NCI-H510A (cell line): Measurements from ENCODE around the gene CTPS1.

Experiments used
- DNase-seq: peaks from one replicate; lab custom pipeline; 2025; lab: John Stamatoyannopoulos, UW

The CTPS1 gene

GRCh38 chr1:40979241-40980067 is at the start of gene CTPS1:
CTPS1 (plus strand) TSS chr1:40979696; CDS start chr1:40983291, 3,595 bp downstream.
- peak; percentile 100 for DNase-seq

DNA sequence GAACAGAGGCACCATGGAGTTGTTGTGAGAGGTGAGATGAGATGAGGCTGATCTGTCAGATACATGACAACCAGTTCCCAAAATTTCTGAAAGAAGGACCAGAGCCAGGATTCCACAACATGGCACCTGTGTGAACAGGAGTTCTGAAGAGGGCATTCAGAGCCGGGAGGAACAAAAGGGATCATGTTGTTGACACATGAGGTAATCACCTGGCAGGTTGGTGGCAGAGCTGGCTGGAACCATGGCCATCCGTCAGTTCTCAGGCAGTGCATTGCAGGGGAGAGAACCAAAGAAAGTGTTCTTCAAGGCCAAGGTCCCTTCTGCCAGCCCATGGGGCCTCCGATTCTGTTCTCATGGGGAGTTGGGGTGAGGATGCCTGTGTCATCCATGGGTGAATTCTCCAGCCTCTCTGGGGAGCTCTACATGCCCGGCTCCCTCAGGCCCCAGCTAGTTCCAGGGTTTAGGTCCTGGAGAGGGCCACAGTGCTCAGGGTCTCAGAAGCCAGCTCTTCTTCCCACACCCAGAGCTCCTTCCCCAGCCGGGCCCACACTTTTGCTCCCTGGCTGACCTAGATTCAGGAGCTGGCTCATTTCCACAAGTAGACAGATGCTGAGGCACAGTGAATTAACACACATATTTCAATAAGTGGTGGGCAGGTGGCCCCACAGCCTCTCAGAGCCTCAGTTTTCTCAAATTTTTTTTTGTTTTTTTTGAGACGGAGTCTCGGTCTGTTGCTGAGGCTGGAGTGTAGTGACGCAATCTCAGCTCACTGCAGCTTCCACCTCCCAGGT is 49.1 kb upstream of the CTPS1 start:
- DNase-seq = peak; percentile 65

GRCh38 chr1:40931601-40932000 is 47.9 kb upstream of the CTPS1 start:
- no peak for DNase-seq

DNA sequence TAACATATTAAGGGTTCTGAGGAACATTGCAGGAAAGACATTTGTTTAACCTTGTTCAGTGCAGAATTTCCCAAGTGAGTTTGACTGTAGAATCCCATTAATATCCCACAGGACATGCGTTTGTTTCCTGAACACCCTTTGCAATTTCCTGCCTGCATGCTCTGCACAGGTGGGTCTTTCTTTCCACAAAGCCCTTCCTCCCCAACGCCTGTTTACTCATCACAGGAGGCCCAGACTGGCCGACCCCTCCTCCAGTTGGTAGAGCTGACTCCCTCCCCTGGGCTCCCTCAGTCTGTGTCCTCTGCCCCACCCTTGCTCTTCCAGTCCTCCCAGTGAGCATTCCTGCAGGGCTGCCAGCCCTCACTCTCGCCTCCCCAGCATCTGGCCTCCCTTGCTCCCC is 47.5 kb upstream of the CTPS1 start:
- no peak for DNase-seq

- no peak for DNase-seq
Observed at GRCh38 chr1:40936931-40937339, 42.6 kb upstream of the CTPS1 start.

GRCh38 chr1:40938393-40938792 is 41.1 kb upstream of the CTPS1 start:
- DNase-seq = no peak

- no peak for DNase-seq
Observed at GRCh38 chr1:40939320-40940059, 40.0 kb upstream of the CTPS1 start.

- DNase-seq = no peak
Observed at GRCh38 chr1:40944326-40944725, 35.2 kb upstream of the CTPS1 start.

DNA sequence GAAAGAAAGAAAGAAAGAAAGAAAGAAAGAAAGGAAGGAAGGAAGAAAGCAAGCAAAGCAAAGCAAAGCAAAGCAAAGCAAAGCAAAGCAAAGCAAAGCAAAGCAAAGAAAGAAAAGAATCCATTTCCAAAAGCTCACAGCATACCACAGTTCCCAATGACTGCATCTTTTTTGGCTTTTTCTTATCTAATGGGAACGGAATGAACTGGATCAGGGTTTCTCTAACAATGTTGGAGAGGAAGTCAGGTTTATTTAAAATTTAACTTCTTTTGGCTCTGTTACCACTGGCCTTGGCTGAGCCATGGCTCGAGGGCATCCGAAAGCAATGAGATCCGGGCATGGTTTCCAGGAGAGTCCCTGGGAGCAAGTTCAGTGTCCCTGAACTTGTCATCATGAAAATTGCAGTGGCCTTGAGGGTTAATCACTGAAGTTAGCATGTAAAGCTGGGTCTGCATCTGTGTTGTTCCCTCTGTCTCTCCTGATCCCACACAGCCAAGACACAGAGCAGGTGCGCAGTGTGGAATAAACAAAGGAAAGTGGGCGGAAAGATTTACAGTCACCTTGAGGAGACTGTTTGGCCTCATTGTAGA is 34.6 kb upstream of the CTPS1 start:
- DNase-seq = no peak

GRCh38 chr1:40945491-40945973 is 34.0 kb upstream of the CTPS1 start:
- DNase-seq = no peak

- DNase-seq = peak; percentile 19
Observed at GRCh38 chr1:40948741-40949443, 30.6 kb upstream of the CTPS1 start.

- DNase-seq = no peak
Observed at GRCh38 chr1:40949563-40949962, 29.9 kb upstream of the CTPS1 start.

DNA sequence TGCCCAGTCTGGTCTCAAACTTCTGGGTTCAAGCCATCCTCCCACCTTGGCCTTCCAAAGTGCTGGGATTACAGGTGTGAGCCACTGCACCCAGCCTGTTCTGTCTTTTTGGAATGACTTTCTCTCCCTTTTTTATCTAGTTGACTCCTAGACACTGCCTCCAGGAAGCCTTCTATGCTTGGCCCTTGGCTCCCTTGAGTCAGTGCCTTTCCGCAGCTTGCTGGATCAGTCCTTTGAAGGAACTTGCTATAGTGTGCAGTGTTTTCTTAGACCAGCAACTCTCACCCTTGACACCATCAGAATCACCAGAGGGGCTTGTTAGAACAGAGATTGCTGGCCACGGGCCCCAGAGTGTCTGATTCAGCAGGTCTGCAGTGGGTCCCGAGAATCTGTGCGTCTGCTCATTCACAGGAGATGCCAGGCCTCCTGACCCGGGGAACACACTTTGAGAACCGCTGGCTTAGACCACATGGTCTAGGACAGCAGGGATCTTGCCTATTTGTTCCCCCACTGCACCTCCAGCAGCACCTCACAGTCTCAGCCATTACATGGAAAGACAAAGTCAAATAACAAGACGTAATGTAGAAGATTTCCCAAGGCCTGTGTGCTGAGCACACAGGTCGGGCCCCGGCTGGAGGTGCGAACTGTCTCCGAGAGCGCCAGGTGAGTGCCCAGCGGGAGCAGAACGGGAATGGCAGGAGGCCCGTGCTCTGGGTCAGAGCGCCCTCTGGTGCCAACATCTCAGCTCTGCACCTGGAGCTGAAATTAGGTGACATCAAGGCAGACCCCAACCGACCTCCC is 27.4 kb upstream of the CTPS1 start:
- DNase-seq = peak; percentile 81

DNA sequence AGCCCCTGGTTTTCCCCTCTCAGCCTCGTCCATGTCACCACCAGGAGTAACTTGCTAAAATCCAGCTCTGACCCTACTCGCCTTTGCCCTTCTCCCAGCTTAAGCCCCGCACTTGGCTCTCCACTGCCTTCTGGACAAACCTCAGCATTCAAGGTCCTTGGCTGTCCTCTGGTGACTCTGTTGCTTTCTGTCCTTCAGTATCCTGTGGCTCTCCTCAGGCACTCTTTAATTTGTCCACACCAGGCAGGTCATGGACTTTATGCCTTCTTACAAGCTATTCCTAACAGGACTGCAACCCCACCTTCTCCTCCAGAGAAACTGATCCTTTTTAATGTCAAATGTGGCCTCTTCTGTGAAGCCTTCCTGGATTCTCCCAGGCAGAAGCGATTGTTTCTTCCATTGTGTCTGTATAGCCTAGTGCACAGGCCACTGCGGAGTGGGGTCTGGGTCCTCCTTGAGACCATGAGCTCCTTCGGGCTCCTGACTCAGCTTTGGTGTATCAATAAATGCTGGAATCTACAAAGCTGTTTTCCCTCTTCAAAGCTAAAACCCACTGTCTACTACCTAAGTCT is 26.7 kb upstream of the CTPS1 start:
- no peak for DNase-seq

GRCh38 chr1:40954626-40955025 is 24.9 kb upstream of the CTPS1 start:
- no peak for DNase-seq

DNA sequence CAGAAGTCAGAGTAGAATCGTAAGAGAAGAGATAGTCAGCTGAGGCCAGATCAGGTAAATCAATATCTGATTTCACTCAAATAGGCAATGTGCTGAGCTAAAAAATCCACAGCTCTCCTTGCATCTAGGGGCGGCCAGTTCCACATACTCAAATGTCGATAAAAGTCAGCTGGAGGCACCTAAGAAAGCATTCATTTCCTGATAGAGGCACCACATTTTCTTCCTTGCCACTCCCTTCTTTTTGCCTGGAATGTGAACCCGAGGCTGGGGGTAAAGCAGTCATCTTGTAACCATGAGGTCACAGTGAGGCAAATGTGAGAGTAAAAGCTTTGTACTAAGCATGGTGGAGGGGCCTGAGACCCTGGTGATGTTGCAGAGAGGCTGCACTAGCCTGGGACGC is 24.2 kb upstream of the CTPS1 start:
- DNase-seq = no peak

DNA sequence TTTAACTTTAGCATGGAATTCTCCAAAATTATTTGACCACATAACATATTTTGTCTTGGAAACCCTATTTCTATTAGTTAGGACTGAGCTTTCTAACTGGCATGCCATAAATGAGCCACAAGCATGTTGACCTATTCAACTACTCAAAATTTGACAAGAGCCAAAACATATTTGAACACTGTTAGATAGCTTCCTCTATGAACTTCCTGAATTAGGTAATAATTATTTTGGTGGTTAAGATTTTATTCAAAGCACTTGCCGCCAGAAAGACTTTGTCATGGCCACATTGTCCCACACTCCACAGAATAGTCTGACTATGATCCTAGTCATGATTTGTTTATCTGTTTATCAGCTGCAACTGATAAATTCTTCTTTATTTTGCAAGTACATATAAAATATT is 23.1 kb upstream of the CTPS1 start:
- DNase-seq = no peak

GRCh38 chr1:40958210-40958609 is 21.3 kb upstream of the CTPS1 start:
- no peak for DNase-seq

- DNase-seq = no peak
Observed at GRCh38 chr1:40965531-40965930, 14.0 kb upstream of the CTPS1 start.

DNA sequence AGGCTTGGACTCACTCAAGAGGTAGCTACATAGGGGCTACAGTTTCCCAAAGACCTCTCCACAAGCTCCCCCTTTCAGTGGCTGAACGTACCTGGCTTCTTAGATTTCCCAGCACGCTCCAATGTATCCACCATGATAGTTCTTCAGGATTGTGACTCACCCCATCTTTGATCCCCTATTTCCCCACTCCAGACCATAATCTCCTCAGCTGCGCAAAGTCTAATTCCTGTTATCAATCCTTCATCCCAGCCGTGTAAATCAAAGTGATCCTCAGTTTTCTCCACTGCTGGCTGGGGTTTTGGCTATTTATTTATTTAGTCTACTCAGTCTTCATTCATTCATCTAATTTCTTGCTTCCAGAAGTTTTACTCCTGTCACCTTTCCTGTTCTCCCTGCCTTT is 13.1 kb upstream of the CTPS1 start:
- DNase-seq = no peak
